ENCODE results near the gene BMF.

The BMF gene

DNA sequence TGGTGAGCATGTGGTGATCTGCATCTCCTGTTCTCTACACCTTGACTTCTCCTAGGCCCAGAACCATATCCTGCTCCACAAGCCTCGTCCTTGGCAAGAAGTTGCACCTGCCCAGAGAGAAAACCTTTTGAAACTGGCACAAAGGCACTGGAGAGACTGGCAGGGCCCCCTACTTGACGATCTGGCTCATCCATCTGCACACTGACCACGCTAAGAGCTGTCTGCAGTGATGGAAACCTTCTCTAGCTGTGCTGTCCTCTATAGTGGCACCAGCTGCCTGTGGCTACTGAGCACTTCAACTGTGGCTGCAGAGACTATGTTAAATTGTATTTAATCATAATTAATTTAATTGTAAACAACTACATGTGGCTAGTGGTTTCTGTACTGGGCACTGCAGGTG is 43.5 kb downstream of the BMF start:
- DNase-seq (ENCODE audit: low spot score), result no peak

- peak; percentile 41 for DNase-seq (ENCODE audit: low spot score)
Observed at GRCh38 chr15:40064231-40064894, 44.3 kb downstream of the BMF start.

- peak; percentile 84 for DNase-seq (ENCODE audit: low spot score)
Observed at GRCh38 chr15:40063563-40064011, 45.1 kb downstream of the BMF start.

DNA sequence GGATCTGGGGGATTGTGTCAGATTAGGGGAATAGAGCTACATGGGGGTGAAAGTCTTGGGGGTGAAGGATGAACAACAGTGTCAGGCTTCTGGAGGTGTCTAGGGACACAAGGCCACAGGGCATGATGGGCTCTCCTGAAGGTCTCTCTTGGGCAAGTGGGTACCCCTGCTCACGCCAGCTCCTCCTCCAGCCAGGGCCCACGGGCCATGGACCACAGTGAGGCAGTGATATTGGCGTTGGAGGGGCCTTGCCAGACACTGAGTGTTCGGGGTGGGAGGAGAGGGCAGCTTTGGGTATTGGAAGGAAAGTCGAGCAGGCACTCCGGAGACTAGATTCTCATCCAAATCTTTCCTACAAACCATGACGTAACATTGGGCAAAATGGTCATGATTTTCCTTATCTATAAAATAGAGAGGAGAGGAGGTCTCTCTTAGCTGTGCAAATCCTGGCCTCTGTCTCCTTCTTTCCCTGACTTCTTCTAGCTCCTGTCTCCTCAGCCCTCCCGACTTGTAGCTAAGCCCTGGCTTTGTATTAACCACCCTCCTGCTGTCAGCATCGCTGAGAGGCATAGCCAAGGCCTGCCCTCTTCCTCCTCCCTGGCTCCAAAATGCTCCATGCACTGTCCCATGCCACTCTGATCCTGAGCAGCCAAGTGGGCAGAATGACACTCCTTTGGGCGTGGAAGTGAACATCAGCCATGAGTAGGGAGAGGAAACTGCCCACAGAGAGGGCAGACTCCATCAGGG is 45.7 kb downstream of the BMF start:
- DNase-seq (ENCODE audit: low spot score), result no peak

DNA sequence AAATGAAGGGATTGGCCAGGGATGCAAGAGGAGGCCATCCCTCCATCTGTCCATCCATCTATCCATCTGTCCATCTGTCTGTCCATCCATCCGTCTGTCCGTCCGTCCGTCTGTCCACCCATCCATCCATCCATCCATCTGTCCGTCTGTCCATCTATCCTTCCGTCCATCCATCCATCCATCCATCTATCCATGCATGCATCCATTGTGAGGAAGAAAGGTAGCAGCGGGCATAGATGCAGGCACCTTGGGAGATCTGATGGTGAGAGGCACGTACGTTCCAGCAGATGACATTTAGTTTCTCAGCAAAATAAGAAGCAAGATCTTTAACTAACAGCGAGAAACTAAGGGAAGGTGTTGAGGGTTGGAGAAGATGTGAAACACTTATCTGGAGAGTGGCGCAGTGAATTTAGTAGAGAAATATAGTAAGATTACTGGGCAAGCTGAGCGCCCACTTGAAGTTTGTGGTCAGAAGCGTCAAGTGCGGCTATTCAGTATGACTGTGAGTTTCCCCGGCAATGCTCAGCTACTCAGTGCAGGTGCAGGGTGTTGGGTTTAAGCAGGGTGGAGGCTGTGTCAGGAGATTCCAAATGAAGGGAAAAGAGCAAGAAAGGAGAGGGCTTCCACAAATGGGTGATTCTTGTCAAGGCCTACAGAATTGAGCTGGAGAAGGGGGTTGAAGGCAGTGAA is 47.3 kb downstream of the BMF start:
- DNase-seq (ENCODE audit: low spot score), result no peak

DNA sequence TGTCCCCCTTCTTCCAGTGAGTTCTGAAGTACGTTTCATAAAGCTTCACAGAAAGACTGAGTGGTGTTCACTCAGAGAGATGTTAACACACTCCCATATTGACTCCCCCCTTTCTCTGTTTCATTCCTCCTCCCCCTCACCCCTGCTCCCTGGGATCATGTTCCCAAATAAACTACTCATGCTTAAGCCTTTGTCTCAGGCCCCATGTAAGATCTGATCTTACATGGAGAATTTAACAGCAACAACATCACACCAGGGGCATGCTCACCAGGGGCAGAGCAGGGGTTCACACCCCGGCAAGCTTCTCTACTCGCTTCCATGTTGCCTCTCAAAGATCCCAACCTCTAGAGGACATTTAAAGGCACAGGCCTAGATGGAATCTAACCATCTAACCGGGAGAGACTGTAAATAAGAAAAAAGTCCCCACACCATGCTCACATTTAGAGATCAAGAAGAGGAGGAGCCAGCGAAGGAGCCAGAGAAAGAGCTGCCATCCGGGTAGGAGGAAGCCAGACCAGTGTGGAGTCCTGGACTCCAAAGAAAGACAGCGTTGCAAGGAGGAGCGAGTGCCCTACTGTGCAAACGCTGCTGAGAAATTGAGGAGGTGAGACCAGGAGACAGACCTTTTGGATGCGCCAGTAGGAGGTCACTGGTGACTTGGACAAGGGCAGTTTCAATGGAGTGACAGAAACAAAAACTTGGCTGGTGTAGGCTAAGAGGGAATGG is 48.3 kb downstream of the BMF start:
- DNase-seq (ENCODE audit: low spot score), result no peak

GRCh38 chr15:40059821-40060220 is 48.9 kb downstream of the BMF start:
- DNase-seq (ENCODE audit: low spot score), result no peak

- peak; percentile 35 for DNase-seq (ENCODE audit: low spot score)
Observed at GRCh38 chr15:40058476-40059140, 50.1 kb downstream of the BMF start.

DNA sequence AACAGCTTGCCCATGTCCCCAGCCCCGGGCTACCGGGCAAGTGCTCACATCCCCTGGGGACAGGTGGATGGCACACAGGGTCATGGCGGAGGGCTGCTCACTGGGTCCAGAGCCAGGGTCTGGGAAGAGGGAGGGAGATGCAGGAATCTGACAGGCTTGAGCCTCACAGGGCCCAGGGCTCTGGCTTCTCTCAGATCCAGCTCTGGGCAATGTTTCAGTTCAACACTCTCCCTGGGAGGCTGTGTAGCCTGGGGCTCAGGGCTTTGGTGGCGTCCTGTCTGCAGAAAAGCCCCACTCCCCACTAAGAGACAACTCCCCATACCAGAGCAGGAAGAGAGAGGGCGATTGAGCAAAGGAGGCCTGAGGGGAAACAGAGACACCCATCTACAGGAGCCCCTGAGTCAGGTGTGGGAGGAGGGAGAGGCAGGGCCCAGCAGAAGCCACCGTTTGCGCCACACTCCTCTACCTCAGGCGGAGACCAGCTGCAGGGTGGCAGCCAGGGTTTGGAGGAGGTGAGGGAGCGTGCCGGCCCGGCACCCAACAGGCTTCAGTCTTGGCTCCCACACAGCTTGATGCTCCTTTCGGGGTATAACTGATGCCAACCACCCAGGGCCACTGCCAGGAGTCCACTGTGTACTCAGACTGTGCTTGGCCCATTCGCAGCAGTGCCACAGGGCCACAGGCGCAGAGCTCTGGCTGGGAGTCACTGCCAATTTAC is 52.9 kb downstream of the BMF start:
- DNase-seq (ENCODE audit: low spot score), result no peak

GRCh38 chr15:40054855-40055575 is 53.7 kb downstream of the BMF start:
- DNase-seq (ENCODE audit: low spot score), result no peak

GRCh38 chr15:40054605-40054854 is 54.1 kb downstream of the BMF start:
- no peak for DNase-seq (ENCODE audit: low spot score)

DNA sequence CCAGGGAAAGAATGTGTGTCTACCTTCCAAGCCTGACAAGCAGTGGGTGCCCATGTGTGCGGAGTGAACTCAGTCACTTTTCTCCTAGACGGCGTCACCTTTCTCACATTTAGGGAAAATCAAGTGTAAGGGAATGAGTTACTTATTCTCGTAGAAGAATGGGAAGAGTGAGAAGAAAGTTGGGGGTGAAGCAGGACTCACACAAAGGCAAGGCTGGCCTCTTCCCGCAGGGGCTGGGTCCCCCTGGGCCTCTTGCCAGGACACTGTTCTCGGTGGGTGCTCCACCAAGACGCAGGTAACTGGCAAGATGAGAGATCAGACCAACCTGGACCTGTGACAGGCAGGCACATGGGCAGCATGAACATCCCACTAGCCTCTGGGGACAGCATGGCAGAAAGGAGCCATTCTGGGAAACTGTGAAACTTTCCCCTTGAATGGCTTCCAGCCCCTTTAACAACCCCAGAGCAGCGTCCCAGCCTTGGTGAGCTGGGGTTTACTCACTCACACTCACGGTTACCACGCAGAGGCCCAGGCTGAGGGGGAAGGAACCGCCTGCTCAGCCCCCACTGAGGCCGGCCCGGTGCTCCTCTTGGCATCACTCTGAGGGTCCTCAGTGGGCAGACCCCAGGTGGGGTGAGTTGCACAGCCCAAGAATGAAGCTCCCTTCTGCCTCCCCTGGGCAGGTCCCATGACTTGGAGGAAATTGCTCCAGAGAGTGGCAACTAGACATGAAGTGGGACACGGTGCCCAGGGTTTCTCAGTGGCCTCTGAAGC is 54.7 kb downstream of the BMF start:
- no peak for DNase-seq (ENCODE audit: low spot score)

- no peak for DNase-seq (ENCODE audit: low spot score)
Observed at GRCh38 chr15:40053079-40053830, 55.4 kb downstream of the BMF start.

- no peak for DNase-seq (ENCODE audit: low spot score)
Observed at GRCh38 chr15:40052604-40053003, 56.1 kb downstream of the BMF start.

DNA sequence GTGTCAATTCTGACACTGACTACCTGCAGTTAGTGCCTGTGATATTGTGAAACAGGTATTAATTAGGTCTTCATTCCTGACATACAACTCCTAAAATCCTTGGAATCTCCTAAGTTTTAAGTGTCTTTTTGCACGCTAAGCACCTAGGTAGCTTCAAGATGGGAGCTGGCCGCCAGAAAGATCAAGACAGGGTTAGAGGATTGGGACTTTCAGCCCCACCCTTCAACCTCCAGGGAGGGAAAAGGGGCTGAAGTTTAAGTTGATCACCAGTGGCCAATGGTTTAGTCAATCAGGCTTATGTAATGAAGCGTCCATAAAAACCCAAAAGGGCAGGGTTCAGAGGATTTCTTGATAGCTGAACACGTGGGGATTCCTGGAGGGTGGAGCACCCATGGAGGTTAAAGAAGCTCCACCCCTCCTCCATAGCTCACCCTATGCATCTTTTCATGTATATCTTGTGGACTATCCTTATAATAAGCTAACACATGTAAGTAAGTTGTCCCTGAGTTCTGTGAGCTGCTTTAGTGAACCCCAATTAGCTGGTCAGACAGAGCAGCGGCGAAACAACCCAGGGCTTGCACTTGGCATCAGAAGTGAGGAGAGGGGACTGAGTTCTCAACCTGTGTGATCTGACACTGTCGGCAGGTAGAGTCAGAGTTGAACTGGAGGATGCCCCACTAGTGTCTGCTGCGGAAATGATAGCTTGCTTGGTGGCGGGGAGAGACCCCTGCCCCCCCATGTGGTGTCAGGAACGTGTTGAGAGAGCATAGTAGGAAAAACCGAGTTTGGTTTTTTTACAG is 56.9 kb downstream of the BMF start:
- no peak for DNase-seq (ENCODE audit: low spot score)

GRCh38 chr15:40050788-40051470 is 57.8 kb downstream of the BMF start:
- DNase-seq (ENCODE audit: low spot score), result no peak

DNA sequence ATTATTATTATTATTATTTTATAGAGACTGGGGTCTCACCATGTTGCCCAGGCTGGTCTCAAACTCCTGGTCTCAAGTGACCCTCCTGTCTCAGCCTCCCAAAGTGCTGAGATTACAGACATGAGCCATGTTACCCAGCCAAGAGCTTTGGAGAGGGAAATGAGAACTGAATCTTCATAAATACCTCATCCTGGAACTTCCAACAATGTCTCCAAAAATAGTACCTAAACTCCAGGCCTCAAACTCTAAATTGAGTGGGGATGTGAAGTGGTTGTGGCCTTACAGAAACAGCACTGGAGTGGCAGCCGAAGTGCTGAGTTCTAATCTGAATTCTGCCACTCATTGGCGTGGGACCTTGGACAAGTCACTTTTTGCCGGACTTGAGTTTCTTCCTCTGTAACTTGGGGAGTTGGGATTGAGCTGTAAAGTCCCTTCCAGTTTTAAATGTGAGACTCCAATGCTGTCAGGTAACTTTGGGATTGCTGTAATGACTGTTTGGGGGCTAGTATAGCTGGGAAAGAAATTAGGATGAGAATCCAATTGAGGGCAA is 59.7 kb downstream of the BMF start:
- DNase-seq (ENCODE audit: low spot score), result no peak
